BJ (cell line): Measurements from ENCODE around the gene OR7E24. TPM values are rescaled to one million over a fixed set of nuclear protein-coding genes. Genes with fewer than 3 reads are reported as not detected.

Experiments used
- CTCF ChIA-PET: fragments of 350-600 bp; formaldehyde crosslinking; extraction: SDS; loops from one replicate; lab custom pipeline; 2021; ENCODE audit warnings: antibody characterized with exemption, inconsistent platforms; lab: Yijun Ruan, JAX
- POLR2A ChIA-PET: fragments of 300-600 bp; sonication (Branson Sonifier 250); formaldehyde crosslinking; extraction: SDS; loops from one replicate; lab custom pipeline; 2021; ENCODE audit warnings: antibody characterized with exemption; lab: Charles Lee
- DNase-seq: peaks from one replicate; pipeline ENCODE4 v3.0.0-alpha.2; 2011; ENCODE audit warnings: low read depth
- H3K27me3 ChIP-seq: 2 replicates; pipeline ENCODE4 v1.6.0; 2011; ENCODE audit warnings: low read length; ENCODE audit not compliant: control insufficient read depth, insufficient read depth
- H3K36me3 ChIP-seq: 2 replicates; pipeline ENCODE4 v1.5.1; 2011; ENCODE audit warnings: low read length; ENCODE audit not compliant: control insufficient read depth, insufficient read depth
- H3K4me3 ChIP-seq: 2 replicates; pipeline ENCODE4 v1.5.1; 2011; ENCODE audit warnings: low read depth, mild to moderate bottlenecking, control low read depth, low read length
- CTCF ChIP-seq: IDR thresholded peaks from 2 replicates; pipeline ENCODE4 v1.5.1; 2011; ENCODE audit warnings: low read depth, mild to moderate bottlenecking, control low read depth, inconsistent platforms, low read length, moderate library complexity; ENCODE audit not compliant: insufficient read depth
- polyA plus RNA-seq: library from polyadenylated mRNA; depleted of rRNA; stranded (reverse); fragments of >200 nt; gene quantifications from 2 replicates; pipeline ENCODE4 v1.2.3, GENCODE V29; 2011; rRNA removed

Gene OR7E24
- polyA plus RNA-seq, 1 experiment, result not detected

GRCh38 chr19:9289231-9289884, 38.6 kb downstream of the OR7E24 start:
- no peak for DNase-seq
- Histone ChIP-seq H3K27me3 (no peaks in the 10 kb centered on the region), H3K36me3 (peaks cover 3% of the 10 kb centered on the region; the same call in 1 of the 2 replicates), H3K4me3 (no peak overlapping the region)
- no peak for TF ChIP-seq CTCF
- ChIA-PET POLR2A (no interaction called here), CTCF (no interaction called here)

GRCh38 chr19:9295411-9295849, 44.7 kb downstream of the OR7E24 start:
- ChIA-PET CTCF (no interaction called here), POLR2A (no interaction called here)
- Histone ChIP-seq H3K27me3 (no peaks in the 10 kb centered on the region), H3K36me3 (peaks cover 12% of the 10 kb centered on the region), H3K4me3 (no peak overlapping the region)
- no peak for DNase-seq
- TF ChIP-seq CTCF, result no peak

GRCh38 chr19:9296336-9296735, 45.6 kb downstream of the OR7E24 start:
- no peak for TF ChIP-seq CTCF
- Histone ChIP-seq H3K27me3 (no peaks in the 10 kb centered on the region), H3K36me3 (peaks cover 15% of the 10 kb centered on the region), H3K4me3 (no peak overlapping the region)
- no peak for DNase-seq
- CTCF ChIA-PET, result no interaction called here
- POLR2A ChIA-PET, result no interaction called here

Other genes starting within 250 kb of the OR7E24 start
- gene MUC16, start 240.5 kb upstream of the OR7E24 start, polyA plus RNA-seq, result not detected in 2 replicates
- gene OR1M1, start 163.9 kb upstream of the OR7E24 start, polyA plus RNA-seq, result not detected in 2 replicates
- not detected in 2 replicates for gene OR7G2, start 143.5 kb upstream of the OR7E24 start, polyA plus RNA-seq
- not detected in 2 replicates for gene OR7G1, start 135.2 kb upstream of the OR7E24 start, polyA plus RNA-seq
- gene OR7G3, start 124.0 kb upstream of the OR7E24 start, polyA plus RNA-seq, result not detected in 2 replicates
- gene ZNF317, start 110.5 kb upstream of the OR7E24 start, polyA plus RNA-seq, result 15.1 and 16.2 TPM in 2 replicates
- not detected in 2 replicates for gene OR7D2, start 72.0 kb upstream of the OR7E24 start, polyA plus RNA-seq
- not detected in 2 replicates for gene OR7D4, start 31.3 kb upstream of the OR7E24 start, polyA plus RNA-seq
- gene ZNF699, start 58.9 kb downstream of the OR7E24 start, polyA plus RNA-seq, result 2.1 and 3.4 TPM in 2 replicates
- 8.2 and 15.6 TPM in 2 replicates for gene ZNF559, start 73.2 kb downstream of the OR7E24 start, polyA plus RNA-seq
- gene ZNF177, start 112.1 kb downstream of the OR7E24 start, polyA plus RNA-seq, result 0.94 and 1.9 TPM in 2 replicates
- 16.6 and 21.4 TPM in 2 replicates for gene ZNF266, start 184.6 kb downstream of the OR7E24 start, polyA plus RNA-seq
- gene ZNF560, start 247.7 kb downstream of the OR7E24 start, polyA plus RNA-seq, result 0.38 and 0.96 TPM in 2 replicates